A549 (cell line): ENCODE results near the gene SKP1.

Experiments used
- CHD2 ChIP-seq: fragments of 150-350 bp; IDR thresholded peaks from 2 replicates; pipeline ENCODE4 v1.6.1; 2014; ENCODE audit warnings: low read length; ENCODE audit not compliant: partially characterized antibody
- EP300 ChIP-seq, 2 experiments: fragments of >200 bp; sonication (Bioruptor Twin); formaldehyde crosslinking; IDR thresholded peaks; 2 replicates in 1 of 2; 3 replicates in 1 of 2; pipeline ENCODE4 v1.6.1; 2016 to 2017
- RNF2 ChIP-seq: fragments of 200-600 bp; sonication (generic); IDR thresholded peaks from 2 replicates; pipeline ENCODE4 v1.6.1; 2016; ENCODE audit warnings: low read depth, mild to moderate bottlenecking, antibody characterized with exemption, moderate library complexity, borderline replicate concordance
- TF ChIP-seq, protein P1 (sequence below): fragments of >200 bp; sonication (Bioruptor Twin); formaldehyde crosslinking; IDR thresholded peaks from 3 replicates; pipeline ENCODE4 v1.5.1; 2016
- TF ChIP-seq, protein P2 (sequence below): fragments of 450-650 bp; IDR thresholded peaks from 2 replicates; pipeline ENCODE4 v1.6.1; 2014; ENCODE audit warnings: antibody characterized with exemption

DNA sequence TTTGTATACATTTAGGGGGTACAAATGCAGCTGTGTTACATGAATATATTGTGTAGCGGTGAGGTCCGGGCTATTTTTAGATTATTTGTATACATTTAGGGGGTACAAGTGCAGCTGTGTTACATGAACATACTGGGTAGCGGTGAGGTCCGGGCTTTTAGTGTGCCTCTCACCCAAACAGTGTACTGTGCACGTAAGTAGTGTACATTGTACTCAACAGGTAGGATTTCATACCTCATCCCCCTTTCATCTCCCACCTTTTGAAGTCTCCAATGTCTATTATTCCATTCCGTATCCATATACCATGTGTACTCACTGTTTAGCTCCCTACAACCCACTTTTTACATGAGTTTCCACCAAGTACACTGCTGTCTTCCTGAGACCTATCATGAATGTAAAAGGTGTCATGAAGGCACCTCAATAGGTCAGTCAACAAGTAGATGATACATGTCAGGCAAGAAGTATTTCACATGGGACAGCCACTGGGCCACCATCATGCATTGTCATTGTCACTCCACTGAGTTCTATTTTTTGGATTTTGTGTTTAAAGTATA is 27.7 kb downstream of the SKP1 start:
- TF ChIP-seq RNF2: no peak
- TF ChIP-seq, protein P1, sequence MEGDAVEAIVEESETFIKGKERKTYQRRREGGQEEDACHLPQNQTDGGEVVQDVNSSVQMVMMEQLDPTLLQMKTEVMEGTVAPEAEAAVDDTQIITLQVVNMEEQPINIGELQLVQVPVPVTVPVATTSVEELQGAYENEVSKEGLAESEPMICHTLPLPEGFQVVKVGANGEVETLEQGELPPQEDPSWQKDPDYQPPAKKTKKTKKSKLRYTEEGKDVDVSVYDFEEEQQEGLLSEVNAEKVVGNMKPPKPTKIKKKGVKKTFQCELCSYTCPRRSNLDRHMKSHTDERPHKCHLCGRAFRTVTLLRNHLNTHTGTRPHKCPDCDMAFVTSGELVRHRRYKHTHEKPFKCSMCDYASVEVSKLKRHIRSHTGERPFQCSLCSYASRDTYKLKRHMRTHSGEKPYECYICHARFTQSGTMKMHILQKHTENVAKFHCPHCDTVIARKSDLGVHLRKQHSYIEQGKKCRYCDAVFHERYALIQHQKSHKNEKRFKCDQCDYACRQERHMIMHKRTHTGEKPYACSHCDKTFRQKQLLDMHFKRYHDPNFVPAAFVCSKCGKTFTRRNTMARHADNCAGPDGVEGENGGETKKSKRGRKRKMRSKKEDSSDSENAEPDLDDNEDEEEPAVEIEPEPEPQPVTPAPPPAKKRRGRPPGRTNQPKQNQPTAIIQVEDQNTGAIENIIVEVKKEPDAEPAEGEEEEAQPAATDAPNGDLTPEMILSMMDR: no peak
- no peak for TF ChIP-seq CHD2
- TF ChIP-seq, protein P2, sequence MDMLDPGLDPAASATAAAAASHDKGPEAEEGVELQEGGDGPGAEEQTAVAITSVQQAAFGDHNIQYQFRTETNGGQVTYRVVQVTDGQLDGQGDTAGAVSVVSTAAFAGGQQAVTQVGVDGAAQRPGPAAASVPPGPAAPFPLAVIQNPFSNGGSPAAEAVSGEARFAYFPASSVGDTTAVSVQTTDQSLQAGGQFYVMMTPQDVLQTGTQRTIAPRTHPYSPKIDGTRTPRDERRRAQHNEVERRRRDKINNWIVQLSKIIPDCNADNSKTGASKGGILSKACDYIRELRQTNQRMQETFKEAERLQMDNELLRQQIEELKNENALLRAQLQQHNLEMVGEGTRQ: no peak
- TF ChIP-seq EP300 (IDR thresholded peaks at IDR 0.05): no peak
